GM12875 (cell line): ENCODE measurements around the gene THRB.

Source experiments
- H3K4me3 ChIP-seq: one replicate; pipeline ENCODE4 v1.5.1; 2011; ENCODE audit warnings: low read depth, low read length, control low read depth
- TF ChIP-seq, protein P1 (sequence below): IDR thresholded peaks from 2 replicates; pipeline ENCODE4 v1.5.1; 2011; ENCODE audit warnings: low read depth, mild to moderate bottlenecking, control low read depth, inconsistent platforms, low read length, moderate library complexity, borderline replicate concordance; ENCODE audit not compliant: insufficient read depth

THRB gene

DNA sequence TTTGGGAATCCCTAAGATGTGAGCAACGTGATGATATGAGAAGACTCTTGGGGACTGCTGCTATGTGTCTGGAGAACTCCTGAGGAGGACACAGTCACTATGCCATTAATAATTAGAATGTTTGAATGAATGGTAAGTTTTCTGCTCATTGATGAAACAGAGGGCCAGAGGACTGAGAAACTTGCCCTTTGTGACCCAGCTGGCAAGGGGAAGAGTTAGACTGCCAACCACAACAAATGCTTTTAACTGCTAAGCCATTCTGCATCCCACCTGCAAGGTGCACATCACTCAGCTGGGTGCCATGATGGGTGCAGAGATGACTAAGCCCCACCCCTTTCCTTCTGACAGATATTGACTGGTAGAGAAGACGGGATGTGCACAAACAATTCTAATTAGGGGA is 249.6 kb downstream of the THRB start:
- TF ChIP-seq, protein P1, sequence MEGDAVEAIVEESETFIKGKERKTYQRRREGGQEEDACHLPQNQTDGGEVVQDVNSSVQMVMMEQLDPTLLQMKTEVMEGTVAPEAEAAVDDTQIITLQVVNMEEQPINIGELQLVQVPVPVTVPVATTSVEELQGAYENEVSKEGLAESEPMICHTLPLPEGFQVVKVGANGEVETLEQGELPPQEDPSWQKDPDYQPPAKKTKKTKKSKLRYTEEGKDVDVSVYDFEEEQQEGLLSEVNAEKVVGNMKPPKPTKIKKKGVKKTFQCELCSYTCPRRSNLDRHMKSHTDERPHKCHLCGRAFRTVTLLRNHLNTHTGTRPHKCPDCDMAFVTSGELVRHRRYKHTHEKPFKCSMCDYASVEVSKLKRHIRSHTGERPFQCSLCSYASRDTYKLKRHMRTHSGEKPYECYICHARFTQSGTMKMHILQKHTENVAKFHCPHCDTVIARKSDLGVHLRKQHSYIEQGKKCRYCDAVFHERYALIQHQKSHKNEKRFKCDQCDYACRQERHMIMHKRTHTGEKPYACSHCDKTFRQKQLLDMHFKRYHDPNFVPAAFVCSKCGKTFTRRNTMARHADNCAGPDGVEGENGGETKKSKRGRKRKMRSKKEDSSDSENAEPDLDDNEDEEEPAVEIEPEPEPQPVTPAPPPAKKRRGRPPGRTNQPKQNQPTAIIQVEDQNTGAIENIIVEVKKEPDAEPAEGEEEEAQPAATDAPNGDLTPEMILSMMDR: no peak
- H3K4me3 ChIP-seq: no peak overlapping the region

DNA sequence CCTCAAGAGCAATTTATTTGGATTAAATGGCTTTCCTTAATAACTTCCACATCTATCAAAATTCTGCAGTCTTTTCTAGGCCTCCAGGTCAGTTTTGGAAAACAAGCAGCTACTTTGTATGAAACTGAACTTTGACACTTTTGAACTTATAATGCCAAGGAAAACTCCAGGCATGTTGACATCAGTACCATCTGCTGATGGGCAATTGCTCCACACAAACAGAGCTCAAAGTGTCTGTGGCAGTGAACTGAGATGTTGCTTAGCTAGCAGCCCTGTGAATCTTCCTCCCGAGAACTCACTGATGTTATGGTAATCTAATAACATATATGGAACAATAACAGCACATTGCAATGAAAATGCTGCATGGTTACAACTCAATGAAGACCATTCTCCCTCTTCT is 250.2 kb downstream of the THRB start:
- TF ChIP-seq, protein P1: no peak
- H3K4me3 ChIP-seq: no peak overlapping the region

DNA sequence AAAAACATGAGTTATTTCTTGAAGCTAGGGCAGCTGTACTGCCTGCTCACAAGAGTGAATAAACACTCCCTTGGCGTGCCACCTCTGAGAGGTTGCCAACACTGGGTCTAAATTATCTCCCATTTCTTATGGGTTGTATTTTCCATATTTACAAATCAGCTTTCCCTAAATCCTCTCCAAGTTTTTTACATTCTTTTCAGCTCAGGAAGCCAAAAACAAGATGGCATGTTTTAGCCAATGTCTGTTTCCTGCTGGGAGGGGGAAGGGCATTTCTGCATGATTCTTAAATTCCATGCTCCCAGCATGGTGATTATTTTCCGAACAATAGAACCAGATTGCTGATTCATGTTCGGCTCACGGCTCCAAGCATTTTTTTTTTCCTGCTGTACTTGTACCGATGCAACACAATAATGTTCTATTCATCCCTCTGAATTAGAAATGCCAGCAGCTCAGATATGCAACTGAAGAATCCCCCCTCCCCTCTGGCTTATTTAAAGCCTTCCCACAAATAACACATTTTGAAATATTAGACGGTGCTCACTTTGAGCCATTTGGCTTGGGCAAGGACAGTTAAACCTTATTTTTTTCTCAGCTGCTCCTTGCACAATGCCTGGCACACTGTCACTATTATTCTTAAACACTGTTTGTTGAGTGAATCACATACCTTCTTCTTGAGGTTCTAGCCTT is 252.5 kb downstream of the THRB start:
- H3K4me3 ChIP-seq: no peak overlapping the region
- TF ChIP-seq, protein P1: no peak

DNA sequence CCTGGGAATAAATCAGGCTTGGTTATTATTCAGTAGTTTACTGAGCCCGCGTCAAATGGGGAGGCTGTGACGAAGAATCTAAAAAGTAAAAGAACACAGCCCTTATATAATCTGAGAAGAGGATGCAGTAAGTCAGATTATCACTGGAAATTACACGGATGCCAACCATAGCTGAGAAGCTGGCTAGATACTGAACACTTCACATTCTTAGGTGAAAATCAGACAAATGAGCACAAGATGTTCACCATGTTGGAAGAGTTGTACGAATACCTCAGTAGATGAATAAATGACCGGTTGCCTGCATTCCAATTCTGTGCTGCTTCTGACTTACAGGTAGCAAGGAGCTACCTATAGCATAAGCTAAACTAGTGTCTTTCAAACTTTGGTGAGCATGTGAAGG is 254.3 kb downstream of the THRB start:
- TF ChIP-seq, protein P1: no peak
- H3K4me3 ChIP-seq: no peak overlapping the region

DNA sequence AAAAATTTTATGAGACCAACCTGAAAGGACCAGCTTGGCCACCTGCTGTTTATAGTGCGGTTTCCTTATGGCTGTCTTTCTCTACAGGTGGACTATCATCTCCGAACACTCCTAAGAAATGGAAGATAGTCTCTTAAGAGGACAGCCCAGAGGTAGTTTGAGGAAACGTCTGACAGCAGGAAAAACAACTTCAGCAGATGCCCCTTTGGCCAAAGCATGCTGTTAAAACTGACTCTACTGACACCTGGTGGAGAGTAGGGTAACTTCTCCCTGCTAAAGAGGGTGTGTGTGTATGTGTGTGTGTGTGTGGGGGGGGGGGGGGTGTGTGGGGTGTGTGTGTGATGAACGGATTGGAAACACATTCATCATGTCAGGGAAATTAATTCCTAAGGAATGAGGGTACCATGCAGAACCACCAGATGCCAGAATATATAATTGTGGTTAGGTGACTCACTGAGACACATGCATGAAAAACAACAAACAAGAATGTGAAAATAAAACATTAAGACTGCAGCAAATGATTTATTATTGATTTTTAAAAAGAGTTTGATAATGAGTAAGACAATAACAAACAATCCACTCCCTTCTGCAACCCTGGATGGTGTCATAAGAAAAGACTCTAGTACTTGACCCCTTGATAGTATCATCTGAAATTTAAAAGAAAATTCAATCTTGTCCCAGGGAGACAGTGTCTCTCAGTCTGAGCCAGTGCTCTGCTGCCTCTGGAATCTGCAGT is 256.5 kb downstream of the THRB start:
- TF ChIP-seq, protein P1: peak; percentile 67
- H3K4me3 ChIP-seq: no peak overlapping the region

DNA sequence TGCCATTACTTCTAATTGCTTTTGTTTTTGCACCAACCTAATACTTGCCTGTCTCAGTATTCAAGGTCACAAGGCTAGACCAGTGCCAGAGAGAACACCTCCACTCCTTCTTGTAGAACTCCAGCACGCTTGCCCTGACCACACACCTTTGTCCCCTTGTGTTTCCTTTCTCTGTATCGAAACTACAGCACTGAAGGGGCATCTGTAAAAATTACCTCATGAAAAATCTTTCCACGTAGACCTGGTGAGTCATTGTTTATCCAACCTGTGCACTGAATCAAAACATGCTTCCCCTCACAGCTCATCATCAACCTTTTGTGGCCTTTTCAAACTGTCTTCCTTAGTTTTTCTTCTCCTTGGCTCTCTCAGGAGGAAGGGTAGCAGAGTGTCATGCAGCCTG is 259.5 kb downstream of the THRB start:
- H3K4me3 ChIP-seq: no peak overlapping the region
- TF ChIP-seq, protein P1: no peak

DNA sequence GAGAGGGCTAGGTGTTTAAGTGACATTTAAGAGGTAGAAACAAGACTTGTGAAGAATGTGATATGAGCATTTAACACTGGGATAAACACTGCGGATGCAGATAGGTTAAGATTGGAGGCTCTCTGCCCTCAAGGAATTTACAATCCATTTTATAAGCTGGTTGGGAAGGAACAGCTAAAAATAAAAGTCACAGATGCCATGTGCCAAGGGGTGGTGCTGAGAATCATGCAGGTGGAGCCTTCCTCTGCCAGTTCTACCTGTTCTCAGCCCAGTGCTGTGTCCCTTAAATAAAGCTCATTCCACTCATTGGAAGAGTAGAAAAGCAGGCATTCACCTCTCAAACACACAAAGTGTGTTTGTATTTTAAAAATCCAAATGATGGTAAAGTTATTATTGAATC is 261.9 kb downstream of the THRB start:
- TF ChIP-seq, protein P1: no peak

More for the DNA sequence above, 261.9 kb downstream of the THRB start:
- H3K4me3 ChIP-seq: no peak overlapping the region
